G401.6 (cell line): ENCODE results near the gene PANK3.
"Not testable (repeated sequence)": the region's sequence is repeated elsewhere in the genome, so short reads cannot be mapped to it uniquely, and the experiment has no call there.

Experiments used
- FAIRE-seq: peaks from 2 replicates; lab custom pipeline; 2012; peaks lifted over from hg19 to GRCh38; lab: Jason Lieb, UNC

Gene PANK3

DNA sequence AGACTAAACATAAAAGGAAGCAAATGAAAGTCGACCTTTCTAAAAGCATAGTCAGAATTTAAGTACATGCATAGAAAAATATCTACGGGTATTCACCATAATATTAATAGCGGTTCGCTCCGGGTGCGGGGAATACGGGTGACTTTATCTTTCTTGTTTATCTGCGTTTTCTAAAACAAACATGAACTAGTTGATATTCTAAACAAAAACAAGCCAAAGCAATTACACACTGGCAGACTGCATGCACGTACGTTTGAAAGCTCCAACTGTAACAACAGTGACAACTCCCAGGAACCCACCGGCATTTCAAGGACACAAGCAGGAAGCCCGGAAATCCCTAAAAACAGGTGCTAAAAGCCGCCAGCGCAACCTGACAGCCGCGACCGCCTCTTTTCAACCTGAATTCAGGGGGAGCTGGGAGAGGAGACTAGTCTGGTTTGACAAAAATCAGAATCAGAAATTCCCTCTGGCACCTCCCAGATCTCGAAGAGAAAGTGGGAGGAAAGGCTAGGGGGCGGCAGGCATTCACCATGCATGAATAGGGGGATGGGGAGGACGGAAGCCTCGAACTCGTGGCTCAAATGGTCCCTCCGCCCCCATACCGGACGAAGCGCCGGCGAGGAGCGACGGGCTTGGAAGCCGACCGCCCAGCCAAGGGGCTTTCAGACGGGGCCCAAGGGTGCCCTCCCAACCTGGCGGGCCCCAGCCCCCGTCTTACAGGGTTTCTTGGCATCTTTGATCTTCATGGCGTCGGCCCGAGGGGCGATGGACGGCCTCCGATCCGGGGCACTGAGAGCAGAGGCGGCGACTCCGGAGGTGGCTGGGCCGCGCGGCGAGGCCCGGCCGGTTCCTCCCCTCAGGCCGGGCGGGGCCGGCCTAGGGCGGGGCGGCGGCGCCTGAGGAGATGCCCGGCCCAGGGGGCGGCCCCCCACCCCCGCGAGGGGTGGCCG lies at the start of gene PANK3:
PANK3 (minus strand) TSS at position 831 of the 950 bp plus-strand sequence; CDS start at position 746, 85 bp downstream.
- no peak for FAIRE-seq

DNA sequence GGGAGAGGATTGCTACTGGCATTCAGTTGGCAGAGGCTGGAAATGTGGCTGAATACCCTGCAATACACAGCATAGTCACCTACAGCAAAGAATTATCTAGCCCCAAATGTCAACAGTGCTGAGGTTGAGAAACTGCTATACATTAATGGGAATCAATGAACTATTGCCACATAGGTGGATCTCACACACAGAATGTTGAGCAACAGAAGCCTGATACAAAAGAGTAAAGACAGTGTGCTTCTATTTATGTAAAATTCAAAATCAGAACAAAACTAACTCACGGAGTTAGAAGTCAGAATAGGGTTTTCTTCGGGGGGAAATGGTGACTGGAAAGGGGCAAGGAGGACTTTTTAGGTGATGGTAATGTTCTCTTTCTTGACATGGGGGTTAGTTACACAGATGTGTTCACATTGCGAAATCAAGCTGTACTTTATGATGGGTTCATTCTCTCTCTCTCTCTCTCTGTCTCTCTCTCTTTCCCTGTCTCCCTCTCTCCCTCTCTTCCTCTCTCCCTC lies 45.7 kb upstream of the PANK3 start:
- FAIRE-seq: no peak

DNA sequence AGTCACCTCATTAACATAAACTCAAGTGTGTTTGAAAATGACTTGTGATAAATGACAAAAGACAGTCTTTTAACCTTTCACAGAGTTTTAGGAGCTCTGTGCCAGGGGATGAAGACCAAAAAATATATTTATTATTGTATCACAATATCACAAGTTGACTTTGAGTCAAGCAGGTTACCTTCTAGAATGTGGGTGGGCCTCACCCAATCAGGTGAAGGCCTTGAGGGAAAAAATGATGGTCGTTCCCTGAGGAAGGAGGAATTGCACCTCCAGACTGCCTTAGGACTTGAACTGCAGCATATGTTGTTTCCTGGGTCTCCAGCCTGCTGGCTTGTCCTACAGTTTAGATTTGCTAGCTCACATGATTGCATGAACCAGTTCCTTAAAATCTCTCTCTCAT lies 41.6 kb upstream of the PANK3 start:
- FAIRE-seq: no peak

DNA sequence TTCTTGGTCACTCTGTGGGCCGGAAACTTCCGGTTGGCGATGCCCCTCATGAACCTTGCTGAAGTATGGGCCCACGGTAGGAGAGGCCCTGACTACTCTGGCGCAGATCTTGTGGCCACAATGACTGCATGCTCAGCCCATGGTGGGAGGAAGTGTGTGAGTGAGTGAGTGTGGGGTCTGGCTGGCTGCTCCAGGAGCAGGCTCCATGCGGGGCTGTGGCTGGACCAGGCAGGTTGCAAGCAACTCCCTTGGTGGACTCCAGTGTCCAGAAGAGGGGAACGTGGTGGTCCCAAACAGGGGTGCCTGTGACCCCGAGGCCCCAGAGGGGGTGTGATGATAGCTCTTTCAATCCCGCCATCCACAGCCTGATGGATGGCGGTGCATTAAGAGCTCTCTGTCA lies 35.5 kb upstream of the PANK3 start:
- FAIRE-seq: no peak

DNA sequence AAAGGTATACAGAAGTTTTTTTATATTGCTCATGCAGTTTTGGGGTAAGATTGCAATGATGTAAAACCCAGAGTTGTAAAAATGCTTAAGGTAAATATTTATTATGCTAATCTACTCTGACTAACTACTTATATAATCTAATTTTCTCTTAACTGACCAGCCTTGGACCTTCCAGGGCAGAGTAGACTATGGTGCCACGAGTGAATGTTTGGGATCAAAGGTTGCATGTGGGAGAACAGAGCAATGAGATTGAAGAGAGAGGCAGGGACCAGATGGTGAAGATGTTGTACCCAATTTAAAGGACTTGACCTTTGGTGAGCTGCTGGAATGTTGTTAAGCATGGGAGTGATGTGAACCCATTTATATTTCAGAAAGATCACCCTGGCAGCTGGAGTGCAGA lies 34.8 kb upstream of the PANK3 start:
- no peak for FAIRE-seq

DNA sequence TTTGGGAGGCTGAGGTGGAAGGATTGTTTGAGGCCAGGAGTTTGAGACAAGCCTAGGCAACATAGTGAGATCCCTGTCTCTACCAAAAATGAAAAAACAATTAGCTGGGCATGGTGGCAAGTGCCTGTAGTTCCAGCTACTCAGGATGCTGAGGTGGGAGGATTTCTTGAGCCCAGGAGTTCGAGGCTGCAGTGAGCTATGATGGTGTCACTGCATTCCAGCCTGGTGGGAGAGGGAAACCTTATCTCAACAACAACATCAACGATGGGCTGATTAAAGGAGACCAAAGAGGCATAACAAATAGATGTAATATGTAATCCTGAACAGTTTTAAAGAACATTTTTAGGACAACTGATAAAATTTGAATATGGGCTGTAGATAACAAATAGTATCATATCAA lies 34.2 kb upstream of the PANK3 start:
- no peak for FAIRE-seq

DNA sequence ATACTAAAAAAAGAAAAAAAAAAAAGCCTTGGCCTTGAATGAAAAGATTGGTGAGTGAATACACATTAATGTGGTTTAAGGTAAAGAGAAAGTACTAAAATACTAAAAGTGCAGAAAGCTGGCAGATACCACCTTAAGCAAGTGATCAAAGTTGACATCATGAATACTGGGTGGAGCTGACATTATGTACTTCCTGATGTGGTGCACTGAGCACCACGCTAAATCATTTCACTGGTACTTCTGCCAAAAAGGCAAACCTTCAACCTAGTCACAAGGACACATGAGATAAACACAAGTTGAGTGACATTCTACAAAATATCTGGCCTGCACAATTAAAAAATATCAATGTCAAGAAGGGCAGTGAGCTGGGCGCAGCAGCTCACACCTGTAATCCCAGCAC lies 33.8 kb upstream of the PANK3 start:
- no peak for FAIRE-seq

DNA sequence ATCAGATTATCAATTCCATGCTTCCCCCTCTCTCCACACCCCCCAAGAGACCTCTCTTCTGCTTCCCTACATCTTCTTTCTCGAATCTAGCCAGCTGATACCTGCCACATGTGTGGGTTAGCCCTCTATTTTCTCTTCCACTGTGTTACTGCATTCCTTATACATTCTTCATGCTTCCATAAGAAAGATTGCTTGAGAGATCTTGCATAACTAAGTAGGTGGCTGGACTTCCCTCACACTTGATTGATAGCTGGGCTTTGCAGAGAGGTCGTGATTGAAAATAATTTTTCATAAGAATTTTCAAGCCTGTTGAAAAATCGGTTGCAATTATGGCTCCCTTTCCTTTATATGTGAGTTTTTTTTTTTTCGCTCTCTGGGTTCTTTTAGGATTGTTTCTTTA lies 33.0 kb upstream of the PANK3 start:
- FAIRE-seq: no peak

DNA sequence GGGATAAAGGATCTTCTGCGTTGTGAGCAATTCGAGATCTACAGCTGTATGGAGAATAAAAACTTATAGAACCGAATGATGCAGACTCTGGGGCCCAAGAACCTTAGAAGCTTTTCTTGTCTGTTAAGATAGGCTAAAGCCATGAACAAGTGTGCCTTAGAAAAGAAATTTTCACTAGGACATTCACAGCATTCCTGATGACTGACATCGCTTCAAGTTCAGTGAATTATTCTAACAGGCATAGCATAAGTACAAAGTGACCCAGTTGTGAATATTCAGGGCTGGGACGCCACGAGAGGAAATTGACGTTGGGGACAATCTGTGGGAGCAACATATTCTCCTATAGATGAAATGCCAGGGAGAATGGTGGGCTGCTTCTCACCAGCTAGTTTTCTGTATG lies 32.0 kb upstream of the PANK3 start:
- FAIRE-seq: no peak

DNA sequence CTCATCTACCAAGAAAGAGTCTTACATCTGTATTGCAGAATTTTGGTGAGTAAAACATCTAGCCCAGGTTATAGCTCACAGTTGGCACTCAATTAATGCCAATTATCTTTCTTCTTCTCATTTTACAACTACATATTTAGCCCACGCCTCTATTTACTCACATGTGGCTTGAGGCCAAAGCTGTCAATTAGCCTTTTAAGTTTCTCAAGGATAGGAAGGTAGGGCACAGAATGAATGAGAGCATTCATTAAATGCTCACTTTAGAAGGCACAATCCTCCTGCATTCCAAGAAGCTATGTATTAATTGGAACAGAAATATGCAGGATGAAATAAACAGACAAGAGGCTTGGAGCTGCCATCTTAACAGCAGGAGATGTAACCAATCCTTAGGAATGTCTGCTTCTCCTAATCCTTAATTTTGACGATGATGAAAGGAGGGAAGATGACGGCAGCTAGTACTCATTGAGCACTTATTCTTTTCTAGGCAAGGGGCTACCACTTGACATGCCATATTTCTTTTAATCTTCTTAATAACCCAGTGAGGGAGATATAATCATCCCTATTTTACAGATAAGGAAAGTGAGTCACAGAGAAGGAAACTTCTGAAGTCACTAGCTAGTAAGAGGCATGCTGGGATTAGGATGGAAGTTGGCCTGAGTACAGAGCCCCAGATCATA lies 30.8 kb upstream of the PANK3 start:
- no peak for FAIRE-seq

DNA sequence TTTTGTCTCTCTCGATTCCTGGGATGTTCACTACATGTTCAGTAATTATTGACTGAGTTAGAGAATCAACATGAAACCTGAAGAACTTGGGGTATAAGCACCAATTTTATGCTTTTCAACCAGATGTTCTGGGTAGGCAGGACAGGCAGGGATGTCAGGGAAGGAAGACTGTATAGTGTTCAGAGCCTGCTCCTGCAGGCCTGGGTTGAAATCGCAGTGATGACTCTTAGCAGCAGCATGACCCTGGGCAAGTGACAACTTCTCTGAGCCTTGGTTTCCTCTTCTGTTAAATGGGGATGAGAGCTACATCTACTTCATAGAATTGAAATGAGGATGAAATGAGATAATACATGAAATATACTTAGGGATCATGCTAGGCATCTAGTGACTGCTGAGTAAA lies 29.7 kb upstream of the PANK3 start:
- FAIRE-seq: no peak

DNA sequence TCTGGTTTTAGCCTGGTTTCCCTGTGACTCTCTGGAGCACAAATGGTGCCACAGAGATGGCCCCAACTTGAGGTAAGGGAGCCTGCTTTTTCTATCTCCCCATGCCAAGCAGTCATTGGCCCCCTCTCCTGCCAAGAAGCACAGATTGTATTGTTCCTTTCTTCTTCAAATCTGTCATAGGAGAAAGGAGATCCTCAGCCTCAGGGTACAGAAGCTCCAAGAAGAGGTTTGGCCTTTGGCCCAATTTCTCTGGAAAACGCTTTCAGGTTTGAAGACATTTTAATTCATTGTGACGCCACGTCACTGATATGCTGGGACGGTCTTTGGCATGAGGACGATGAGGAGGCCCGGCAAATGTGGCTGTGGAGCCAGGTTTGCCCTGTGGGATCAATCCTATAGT lies 29.2 kb upstream of the PANK3 start:
- no peak for FAIRE-seq

DNA sequence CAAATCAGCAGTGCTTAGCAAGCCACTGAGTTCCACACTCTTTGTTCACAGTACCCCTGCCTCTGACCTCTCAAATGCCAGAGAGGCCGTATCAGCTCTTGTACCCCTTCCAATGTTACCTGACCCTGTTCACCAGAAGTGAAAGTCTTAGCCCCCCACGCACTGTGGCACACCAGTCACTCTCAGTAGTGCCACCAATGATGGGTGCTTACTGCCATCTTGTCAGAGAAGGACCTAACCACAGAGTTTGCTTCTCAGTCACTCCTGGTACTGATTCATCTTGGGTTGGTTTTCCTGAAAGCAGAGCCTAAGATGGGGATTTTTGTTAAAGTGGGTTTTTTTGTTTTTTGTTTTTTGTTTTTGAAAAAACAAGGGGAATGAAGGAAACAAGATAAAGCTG lies 28.8 kb upstream of the PANK3 start:
- FAIRE-seq: no peak

DNA sequence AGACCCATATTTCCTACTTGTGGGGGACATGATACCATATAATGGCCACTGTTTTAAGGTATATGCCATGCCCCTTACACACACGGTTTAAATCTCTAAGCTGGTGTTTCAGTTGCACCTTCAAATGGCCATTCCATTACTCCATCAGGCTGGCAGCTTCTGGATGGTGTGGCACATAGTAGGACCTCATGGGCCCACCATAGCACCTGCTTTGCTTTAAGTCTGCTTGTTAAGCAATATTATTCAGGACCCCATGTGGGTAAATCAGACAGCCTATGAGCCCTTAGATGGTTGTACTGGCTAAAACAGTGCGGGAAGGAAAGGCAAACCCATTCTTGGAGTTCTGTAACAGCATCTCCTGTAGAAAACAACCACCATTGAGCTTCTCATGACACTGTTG lies 27.4 kb upstream of the PANK3 start:
- no peak for FAIRE-seq

DNA sequence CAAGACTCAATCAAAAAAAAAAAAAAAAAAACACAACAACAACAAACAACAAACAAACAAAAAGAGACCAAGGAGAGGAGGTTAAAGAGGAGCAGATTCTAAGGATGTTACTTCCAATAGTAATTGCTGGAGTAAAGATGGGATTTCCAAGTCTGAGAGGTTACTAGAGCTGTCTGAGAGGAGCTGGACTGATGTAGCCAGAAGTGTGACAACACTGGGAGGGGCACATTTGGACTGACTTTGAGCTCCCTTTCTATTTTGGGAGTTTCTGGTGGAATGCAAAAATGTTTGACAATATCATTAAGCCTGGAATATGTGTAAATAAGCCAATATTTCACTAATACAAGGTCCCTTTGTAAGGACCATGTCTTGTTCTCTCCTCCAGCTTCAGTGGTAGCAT lies 25.3 kb upstream of the PANK3 start:
- no peak for FAIRE-seq

DNA sequence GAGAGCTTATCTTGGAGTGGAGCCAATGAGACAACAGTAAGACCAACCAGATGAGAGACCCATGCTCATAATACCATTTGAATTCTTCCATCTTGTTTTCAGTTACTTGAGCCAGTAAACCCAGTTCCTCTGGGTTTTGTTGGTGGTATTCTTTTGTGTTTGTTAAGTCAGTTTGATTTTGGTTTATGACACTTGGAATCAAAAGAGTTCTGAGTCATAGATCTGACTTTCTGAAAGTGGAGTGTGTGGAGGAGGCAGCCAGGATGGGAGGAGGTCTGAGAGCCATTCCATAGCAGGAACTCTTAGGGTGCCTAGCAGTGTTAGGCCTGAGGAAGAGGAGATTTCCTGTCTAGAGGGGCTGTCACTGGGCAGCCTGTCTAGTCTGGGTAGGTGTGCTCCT lies 24.6 kb upstream of the PANK3 start:
- FAIRE-seq: no peak

DNA sequence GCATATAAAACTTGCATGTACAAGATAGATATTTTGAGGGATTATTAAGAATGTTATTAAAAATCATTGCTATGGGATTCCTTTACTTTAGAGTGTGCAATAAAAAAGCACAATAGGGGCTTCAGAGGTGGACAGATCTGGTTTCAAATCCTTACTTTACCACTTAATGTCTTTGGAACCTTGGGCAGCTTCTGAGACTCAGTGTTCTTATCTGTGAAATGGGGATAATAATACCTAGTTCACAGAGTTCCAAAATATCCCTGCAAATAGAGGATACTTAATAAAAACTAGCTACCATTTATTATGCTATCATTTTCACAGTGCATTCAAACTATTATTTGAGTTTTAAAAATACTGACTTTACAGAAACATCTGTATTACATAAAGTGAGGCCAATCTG lies 23.3 kb upstream of the PANK3 start:
- FAIRE-seq: no peak

DNA sequence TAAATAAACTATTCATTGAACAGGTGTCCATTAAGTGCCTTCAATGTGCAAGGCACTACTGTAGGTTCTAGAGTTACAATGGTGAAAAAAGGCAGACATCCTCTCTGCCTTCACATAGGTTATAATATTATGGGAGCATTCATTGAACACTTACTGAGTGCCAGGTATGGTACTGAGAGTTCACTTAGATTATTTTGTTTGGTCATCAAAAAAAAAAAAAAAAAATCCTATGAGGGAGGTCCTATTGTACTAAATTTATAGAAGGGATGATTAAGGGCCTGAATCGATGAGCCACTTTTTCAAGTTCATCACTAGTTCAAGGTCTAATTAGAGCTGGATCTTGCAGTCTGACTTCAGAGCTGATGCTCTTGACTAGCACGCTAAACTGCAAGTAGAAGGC lies 22.8 kb upstream of the PANK3 start:
- no peak for FAIRE-seq

DNA sequence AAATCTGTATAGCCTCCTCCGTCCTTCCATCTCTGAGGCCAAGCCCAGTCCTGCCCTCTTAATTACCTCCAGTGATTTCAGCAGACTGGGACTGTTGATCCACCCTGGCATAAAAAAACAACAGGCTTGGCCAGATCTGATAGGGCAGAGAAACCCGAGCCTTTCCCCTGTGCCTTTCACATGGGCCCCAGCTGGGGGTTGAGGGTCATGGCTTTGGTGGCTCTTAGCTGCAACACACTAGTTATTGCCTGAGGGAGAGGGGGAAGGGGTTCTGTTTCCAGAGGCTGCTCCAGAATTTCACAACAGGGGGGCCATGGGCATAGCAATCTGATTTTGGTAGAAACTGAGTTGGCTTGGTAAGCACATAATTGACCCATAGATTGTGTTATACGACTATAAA lies 21.2 kb upstream of the PANK3 start:
- no peak for FAIRE-seq

DNA sequence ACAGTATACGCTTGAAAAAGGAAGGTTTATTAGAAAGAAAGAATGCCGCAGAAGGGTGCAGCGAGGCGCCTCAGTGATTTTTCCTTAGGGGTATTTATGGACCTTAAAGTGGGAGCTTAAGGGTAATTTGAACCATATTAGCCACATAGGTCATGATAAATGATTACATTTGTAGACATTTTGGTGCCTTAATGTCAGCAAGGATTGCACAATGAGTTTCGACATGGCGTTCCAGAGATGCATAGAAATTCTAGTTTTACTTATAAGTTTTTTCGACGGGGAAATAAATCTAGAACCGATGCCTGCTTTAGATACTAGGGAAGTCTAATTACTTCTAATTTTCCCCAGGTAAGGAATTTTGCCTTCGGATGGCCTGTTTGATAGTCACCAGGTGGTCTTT lies 20.7 kb upstream of the PANK3 start:
- no peak for FAIRE-seq

DNA sequence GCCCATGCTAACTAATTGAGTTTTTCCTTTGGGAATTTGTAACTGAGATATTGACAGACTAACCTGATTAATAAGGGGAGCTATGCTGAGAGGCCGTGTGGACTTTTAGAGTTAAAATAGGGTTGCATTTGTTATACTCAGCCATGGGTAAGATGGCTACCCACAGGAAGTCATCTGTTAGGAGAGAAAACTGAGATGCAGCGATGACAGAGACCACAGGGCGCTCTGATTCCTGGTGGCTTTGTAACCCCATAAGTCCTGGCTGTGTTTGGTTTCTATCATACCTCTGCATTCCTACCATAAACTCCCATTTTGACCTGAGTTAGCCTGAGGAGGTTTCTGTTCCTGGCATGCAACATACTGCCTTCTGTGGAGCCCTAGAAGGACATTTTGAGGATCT lies 19.5 kb upstream of the PANK3 start:
- no peak for FAIRE-seq

DNA sequence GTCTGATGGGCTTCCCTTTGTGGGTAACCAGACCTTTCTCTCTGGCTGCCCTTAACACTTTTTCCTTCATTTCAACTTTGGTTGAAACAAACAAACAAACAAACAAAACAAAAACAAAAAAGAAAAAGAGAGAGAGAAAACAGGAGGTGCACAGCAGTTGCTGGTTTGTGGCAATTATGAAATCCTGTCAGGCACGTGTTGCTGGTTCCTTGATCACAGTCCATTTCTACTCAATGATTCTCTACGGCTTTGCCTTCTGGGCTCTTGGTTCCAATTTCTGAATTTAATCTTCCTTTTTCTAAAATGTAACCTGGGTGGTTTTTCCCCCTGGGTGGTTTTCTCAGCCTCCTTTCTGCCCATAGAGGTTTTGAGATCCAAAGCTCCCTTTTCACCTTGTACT lies 17.8 kb upstream of the PANK3 start:
- no peak for FAIRE-seq

DNA sequence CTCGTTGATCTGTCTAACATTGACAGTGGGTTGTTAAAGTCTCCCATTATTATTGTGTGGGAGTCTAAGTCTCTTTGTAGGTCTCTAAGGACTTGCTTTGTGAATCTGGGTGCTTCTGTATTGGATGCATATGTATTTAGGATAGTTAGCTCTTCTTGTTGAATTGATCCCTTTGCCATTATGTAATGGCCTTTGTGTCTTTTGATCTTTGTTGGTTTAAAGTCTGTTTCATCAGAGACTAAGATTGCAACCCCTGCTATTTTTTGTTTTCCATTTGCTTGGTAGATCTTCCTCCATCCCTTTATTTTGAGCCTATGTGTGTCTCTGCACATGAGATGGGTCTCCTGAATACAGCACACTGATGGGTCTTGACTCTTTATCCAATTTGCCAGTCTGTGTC lies 17.0 kb upstream of the PANK3 start:
- not testable (repeated sequence) for FAIRE-seq

DNA sequence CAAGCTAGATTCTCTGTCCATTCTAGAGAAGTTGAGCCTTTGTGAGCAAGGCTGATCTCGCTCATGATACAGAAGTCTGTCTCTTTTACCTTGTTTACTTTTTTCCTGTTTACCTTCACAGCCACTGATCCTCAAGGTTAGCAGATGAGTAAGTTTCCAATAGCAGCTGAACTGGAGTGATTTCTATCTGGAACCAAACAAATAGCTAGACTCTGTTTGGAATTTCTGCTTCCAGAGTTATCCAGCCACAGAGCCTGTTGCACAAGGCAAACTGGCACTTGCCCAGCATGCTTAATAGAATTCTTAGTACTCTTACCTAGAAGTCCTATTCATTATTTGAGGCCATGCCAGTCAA lies 12.8 kb upstream of the PANK3 start:
- no peak for FAIRE-seq
